GM10847 (cell line): ENCODE measurements around the gene FUS.

Source experiments
- POLR2A ChIP-seq: IDR thresholded peaks from 2 replicates; pipeline ENCODE4 v1.6.1; 2011; ENCODE audit not compliant: insufficient read length; ENCODE audit errors: extremely low read depth

Gene FUS

GRCh38 chr16:31142109-31143010, 37.6 kb upstream of the FUS start:
- TF ChIP-seq POLR2A: no peak

DNA sequence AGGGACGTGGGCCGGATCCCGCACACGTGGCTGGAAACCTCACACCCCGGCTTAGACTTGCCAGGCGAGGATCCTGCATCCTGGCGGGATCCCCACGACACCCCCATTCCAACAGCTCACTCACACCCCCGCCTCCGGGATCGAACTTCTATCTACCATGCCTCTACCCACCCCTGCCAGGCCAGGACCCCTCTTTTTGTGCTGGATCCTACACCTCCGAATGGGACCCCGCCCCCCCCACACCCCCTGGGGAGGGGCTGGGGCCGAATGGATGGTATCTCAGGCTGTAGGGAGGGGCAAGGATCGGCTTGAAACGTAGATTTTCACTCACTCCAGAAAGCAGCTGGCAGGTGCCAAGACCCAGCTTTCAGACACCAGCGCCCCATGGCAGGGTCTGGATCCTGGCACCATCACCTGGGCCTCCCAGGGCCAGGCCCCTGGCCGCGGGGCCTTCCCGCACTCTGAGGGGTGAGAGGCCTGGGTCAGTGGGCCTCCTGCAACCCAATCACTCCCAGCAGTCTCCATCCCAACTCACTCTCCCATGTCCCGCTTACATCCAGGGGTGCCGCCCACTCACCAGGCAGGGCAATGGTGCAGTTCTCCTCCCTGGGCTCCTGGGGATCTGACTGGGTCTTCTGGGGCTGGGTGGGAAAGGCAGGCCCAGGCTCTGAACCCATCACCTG, 36.8 kb upstream of the FUS start:
- TF ChIP-seq POLR2A: no peak

DNA sequence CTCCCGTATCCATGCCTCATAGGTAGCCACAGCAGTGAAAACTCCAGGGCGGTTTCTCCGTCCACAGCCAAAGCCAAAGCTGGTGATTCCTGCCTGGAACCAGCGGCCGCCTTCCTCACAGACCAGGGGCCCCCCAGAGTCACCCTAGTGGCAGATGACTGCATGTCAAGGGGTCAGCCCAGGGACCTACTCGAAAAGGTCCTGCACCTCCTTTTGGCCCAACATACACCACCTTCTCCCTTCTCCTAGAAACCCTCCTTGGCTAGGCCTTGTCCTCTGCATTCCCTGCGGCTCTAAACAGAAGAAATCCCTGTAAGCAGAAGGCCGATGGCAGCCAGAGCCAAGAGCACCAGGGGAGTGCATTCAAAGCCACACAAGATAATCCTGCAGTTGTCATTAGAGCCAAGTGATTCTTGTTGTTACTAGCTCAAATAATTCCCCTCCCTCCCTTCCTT, 36.2 kb upstream of the FUS start:
- TF ChIP-seq POLR2A: no peak

DNA sequence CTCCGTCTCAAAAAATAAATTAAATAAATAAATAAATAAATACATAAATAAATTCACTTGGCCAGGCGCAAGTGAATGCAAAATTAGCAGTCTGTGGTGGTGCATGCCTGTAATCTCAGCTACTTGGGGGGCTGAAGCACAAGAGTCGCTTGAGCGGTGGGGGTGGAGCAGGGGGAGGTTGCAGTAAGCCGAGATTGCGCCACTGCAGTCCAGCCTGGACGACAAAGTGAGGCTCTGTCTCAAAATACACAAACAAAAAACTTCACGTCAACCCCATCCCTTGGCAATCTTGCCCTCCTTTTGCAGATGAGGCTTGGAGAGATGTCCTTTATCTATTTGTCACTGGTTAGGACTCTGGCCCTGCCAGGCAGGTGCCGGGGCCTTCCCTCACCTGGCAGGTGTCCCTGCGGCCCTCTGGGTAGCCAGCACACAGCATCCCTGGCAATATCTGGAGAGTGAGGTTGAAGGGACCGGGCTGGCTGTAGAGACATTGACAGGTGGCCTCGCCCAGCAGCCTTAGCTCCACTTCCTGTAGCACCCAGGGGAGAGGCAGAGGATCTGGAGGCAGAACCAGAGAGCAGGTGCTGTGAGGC, 34.4 kb upstream of the FUS start:
- TF ChIP-seq POLR2A: no peak

DNA sequence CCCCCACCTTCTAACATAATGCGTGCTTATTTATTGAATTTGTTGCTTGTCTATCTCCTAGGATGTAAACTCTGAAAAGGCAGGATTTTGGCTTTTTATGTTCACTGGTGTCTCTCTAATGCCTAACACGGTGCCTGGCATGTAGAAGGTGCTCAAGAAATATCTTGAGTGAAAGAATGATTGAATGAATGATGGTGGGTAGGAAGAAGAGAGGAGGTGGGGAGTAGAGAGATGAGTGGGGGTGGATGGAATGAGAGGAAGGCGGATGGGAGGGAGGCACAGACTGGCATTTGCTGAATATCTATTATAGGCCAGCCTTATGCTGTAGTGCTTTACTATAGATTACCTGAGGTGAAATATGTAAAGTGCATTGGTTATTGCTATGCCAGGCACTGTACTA, 32.4 kb upstream of the FUS start:
- no peak for TF ChIP-seq POLR2A

GRCh38 chr16:31148281-31148728, 31.6 kb upstream of the FUS start:
- TF ChIP-seq POLR2A: no peak

DNA sequence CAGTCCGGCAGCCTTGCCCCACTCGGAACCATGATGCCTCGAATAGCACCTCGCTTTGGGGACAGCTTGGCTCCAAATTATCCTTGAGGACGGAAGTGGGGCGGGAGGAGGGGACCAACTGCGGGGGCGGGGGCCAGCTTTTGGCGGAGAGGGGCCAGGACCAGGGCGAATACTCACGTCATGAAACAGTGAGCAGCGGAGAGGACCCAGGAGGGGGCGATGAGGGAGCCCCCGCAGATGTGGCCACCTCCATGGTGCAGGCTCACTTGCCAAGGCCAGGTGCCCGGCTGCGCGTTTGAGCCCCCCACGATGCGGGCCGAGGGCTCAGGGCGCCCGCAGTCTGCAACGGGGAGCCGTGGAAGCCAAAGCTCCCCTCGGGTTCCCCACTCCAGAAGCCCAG, 31.0 kb upstream of the FUS start:
- no peak for TF ChIP-seq POLR2A

GRCh38 chr16:31149332-31149731, 30.6 kb upstream of the FUS start:
- no peak for TF ChIP-seq POLR2A

GRCh38 chr16:31149894-31150890, 29.7 kb upstream of the FUS start, which contains the start of gene PRSS36:
Gene PRSS36, minus strand, starts transcription at chr16:31150066. Its CDS starts 31 bp downstream, at chr16:31150035.
- no peak for TF ChIP-seq POLR2A

DNA sequence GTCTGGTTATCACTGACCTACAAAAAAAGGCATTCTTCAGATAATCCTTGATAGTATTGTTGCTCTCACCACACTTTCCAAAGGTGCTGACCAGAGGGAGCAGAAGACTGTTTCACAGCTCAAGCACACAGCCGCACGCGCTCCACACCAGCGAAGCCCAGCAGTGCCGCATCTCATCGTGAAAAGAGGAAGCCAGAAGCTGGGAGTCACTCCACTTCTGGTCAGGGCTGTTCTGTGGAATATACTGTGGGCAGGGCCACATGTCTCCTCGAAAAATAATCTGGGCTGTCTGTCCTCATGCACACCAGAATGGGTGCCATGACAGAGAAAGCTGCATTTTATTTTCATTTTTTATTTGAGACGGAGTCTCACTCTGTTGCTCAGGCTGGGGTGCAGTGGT, 22.8 kb upstream of the FUS start:
- TF ChIP-seq POLR2A: no peak

GRCh38 chr16:31167315-31167714, 12.6 kb upstream of the FUS start:
- TF ChIP-seq POLR2A: no peak

DNA sequence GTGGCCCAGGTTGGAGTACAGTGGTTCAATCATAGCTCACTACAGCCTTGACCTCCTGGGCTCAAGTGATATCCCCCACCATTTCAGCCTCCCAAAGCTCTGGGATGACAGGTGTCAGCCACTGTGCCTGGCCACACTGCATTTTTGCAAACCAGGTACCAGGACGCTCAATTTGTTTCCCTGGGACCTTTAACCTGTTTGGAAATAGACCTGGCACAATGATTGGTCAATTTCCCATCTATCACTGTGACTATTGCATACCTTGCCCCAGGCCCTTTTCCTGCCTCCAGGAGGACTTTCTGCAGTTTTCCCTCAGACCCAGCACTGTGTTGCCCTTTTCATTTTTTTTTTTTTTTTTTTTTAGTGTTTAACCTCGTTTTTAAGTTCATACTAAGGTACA, 11.1 kb upstream of the FUS start:
- TF ChIP-seq POLR2A: no peak

DNA sequence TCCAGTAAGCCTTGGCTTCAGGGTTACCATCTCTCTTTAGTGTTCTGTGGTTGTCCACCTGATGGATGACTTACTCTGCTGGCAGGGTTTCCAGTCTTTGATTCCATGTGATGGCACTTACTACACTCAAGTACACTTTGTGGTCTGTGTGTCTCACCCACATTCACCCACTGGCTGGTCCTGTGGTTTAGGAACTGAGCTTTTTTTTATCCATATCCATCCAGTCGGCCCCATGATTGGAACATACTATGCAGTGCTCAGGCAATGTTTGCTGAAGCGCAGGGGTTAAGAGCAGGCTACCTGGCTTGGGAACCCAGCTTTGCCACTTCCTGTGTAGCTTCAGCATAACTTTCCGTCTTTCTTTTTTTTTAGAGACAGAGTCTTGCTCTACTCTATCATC, 2.8 kb upstream of the FUS start:
- no peak for TF ChIP-seq POLR2A

DNA sequence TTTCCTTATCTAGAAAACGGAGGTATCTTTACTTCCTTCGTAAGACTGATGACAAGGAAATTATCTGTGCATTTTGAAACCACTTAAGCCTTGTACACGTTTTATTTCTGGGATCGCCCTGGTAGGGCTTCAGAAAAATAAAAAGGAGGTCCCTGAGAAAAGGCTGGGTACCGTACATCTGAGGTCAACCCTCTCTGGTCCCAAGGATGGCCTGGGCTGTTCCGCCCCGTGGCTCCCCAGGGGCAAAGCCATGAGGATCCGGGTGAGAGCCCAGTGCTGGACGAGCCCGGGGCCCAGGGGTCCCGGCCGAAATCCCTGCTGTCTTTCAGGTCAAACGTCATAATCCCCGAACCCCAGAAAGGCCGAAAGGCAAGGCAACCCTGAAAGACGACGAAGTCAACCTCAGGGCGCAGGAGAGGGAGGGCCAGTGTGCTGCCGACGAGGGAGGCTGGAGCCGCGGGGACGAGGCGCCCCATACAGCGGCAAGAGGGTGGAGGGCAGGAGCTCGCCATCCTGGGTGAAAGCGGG, 656 bp upstream of the FUS start:
- TF ChIP-seq POLR2A: no peak
